GM12801 (cell line): Measurements from ENCODE around the gene SETBP1.

ENCODE experiments used
- TF ChIP-seq, protein P1 (sequence below): IDR thresholded peaks from one replicate; pipeline ENCODE4 v1.5.1; 2011; ENCODE audit warnings: control low read depth; ENCODE audit not compliant: insufficient read length; ENCODE audit errors: extremely low read depth

The SETBP1 gene

DNA sequence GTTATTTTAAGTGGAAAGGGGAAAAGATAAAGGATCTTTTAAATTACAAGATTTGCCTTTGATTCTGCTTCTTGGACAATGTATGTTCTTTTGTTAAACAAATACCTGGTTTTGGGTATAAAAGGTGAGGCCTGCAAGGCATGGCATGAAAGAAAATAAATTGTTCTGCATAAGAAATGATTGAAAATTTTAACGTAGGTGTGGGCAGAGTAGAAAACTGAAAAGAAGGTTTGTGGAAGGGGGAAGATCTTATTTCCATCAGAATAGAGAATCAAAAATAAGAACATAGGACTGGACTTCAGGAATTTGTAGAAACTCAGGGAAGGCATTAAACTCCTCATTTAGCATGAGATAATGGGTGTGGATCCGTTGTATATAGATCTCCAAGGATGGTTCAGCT is 153.1 kb downstream of the SETBP1 start:
- TF ChIP-seq, protein P1, sequence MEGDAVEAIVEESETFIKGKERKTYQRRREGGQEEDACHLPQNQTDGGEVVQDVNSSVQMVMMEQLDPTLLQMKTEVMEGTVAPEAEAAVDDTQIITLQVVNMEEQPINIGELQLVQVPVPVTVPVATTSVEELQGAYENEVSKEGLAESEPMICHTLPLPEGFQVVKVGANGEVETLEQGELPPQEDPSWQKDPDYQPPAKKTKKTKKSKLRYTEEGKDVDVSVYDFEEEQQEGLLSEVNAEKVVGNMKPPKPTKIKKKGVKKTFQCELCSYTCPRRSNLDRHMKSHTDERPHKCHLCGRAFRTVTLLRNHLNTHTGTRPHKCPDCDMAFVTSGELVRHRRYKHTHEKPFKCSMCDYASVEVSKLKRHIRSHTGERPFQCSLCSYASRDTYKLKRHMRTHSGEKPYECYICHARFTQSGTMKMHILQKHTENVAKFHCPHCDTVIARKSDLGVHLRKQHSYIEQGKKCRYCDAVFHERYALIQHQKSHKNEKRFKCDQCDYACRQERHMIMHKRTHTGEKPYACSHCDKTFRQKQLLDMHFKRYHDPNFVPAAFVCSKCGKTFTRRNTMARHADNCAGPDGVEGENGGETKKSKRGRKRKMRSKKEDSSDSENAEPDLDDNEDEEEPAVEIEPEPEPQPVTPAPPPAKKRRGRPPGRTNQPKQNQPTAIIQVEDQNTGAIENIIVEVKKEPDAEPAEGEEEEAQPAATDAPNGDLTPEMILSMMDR, result no peak

DNA sequence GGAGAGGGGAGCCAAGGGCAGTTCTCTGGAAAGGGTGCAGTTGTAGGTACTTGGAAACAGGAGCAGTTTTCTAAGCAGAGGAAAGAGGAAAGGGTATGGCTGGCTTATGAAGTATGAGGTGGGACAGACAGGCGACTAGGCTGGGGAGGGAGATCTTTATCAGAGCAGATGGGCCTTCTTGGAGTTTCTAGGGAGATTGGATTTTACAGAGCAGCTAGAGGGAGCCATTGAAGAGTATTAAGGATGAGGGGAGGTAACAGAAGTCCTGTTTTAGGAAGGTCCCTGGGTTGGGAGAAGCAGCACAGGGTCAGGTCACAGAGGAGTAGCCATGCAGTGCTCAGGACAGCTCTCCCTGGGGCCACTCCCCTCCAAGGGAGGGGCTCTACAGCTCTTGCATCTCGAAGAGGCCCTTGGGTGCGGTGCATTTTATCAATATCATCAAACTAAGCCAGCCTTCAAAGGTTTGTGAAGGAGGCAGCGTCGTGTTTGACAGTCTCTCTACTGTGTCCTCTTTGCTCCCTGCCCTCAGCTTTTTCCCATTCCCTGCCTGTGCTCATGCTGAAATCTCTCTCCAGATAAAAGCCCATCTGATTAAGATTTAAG is 154.3 kb downstream of the SETBP1 start:
- TF ChIP-seq, protein P1, result no peak

DNA sequence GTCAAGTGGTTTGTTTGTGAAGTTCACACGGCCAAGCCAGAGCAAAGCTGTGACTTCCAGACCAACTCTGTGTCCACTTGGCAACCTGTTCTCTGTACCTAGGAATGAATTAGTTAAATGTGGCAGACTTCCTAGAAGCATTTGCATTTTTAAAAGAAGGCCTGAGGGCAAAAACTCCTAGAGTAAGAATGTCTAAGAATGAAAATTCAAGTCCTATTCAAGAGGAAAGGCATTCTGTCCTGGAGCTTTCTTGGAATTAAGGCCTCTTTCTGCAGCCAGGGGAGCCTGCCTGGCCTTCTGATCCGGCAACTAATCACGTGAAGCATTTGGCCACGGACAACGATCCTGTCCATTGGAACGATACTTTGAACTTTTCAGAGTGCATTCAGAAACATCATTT is 155.0 kb downstream of the SETBP1 start:
- TF ChIP-seq, protein P1, result no peak

DNA sequence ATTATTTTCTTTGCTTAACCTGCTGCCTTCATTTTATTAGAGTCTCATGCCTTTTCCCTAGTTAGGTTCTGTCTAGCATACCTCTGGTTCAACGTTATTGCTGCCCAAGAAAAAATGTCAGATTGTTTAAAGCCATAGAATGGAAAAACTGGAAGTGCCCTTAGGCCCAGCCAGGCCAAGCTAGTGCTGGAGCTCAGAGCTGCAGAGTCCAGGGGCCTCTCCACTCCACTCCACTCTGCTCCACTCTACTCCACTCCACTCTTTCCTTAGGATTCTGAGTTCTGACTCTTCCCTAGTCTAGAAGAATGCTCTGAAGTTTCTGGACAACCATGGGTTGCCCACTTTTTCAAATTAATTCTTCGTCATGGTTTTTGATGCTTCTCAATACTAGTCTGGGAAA is 155.6 kb downstream of the SETBP1 start:
- TF ChIP-seq, protein P1, result no peak

DNA sequence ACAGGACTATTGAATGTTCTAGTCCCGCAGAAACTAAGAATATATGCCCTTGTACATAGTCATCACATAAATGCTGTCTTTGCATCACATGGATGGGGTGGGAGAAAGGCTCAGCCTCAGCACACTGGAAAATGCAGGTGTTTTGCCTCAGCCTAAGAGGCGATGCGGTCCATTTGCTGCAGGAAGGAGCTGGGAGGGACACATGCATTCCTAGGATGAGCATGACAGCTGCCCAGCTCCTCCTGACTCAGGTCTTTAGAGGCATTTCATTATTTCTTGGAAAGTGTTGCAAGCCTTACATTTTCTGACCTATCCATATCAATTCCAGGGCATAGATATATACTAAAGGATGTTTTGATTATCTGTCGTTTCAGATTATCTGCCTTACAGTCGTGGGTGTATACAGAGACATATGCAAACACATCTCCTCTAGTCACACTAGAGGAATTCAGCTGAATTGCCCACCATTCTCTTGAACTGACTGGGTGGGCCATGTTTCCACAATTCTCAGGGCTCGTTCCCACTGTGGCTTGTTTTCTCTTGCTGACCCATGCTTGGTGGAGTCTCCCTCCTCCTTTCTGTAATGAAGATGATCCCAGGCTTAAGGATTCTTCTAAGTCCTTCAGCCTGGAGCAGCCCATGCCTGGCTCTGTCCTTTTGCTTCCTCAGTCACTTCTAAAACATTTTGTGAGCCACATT is 156.9 kb downstream of the SETBP1 start:
- TF ChIP-seq, protein P1, result no peak

DNA sequence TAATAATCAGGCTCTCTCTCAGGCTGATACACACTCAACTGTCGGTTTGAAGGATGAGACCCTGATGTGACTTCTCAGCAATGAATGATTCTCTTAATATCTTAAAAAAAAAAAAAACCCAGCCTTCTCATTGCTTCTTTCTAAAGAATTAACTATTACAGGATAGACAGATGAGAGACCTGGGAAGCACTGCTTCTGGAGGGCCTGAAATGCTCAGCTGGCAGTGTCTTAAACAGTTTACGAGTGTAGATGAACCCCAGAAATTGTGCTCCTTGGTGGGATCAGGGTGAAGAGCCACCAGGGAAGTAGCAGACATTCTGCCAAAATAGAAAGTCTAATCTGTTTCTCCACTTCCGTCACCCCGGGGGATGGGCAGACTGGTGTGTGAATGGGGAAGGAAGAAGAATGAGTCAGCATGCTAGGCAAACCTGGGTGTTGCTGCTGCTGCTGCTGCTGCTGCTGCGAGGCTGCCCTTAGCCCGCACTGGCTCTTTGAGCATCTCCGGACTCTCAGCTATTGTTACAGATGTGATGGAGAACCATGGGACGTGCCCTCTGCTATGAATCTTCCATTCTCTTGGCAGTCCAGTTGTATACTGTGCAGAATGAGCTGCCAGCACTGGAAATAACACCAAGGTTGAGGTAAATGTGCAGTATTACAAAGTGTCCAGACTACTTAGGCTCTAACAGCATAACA is 158.4 kb downstream of the SETBP1 start:
- TF ChIP-seq, protein P1, result no peak

DNA sequence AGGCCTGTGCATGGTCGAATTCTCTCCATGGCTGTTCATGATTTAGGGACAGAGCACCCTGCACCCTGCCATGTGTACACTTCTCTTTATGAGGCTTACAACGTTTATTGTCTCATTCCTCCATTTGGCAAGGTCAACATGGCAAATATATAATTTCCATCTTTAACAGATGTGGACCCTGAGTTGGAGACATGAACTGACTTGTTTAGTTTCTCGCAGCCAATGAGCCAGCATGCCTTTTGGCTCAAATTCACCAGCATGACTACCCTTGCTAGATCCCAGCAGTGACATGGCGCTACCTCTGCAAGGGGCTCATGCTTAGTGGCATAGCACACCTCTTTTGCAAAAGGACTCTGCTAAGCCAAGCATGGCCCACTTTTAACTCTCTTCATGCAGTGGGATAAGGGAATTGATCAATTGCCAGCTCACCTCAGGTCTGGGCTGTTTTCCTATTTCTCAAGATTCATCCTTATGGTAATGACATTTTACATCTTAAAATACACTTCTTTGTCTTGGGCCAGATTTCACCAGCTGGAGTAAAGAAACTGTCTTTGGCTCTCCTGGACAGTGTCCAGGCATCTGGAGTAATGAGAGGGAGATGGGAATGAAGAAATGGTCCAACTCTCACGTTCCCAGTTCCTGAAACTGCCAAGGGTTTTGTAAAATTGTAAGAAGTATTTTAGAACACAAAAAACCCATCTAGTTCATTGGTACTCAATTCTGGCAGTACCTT is 159.5 kb downstream of the SETBP1 start:
- TF ChIP-seq, protein P1, result no peak
